Liver (tissue), 9 donors: ENCODE measurements around the gene SH3PXD2A. TPM values are rescaled to one million over a fixed set of nuclear protein-coding genes. Genes with fewer than 3 reads are reported as not detected.

Source experiments
- DNase-seq: peaks from one replicate; pipeline ENCODE4 v3.0.0-alpha.2; 2017; ENCODE audit warnings: low spot score
- H3K27ac ChIP-seq, 2 donors: one replicate each; pipeline ENCODE4 v1.7.0; 2013; ENCODE audit warnings: inconsistent platforms in 2 of 2, low read length in 2 of 2, control low read depth in 1 of 2, low read depth in 1 of 2, mild to moderate bottlenecking in 1 of 2
- H3K27me3 ChIP-seq, 4 donors: one replicate each; pipeline versions ENCODE4 v1.6.1 to v1.7.0; 2013; ENCODE audit warnings: low read length in 3 of 4, inconsistent platforms in 1 of 4, mild to moderate bottlenecking in 1 of 4, moderate library complexity in 1 of 4; ENCODE audit not compliant: control insufficient read depth in 4 of 4, insufficient read depth in 4 of 4
- H3K36me3 ChIP-seq, 4 donors: one replicate each; pipeline versions ENCODE4 v1.6.1 to v1.7.0; 2013; ENCODE audit warnings: low read length in 3 of 4, mild to moderate bottlenecking in 3 of 4, low read depth in 1 of 4, moderate library complexity in 1 of 4; ENCODE audit not compliant: control insufficient read depth in 4 of 4, insufficient read depth in 3 of 4
- H3K4me1 ChIP-seq, 4 donors: one replicate each; pipeline versions ENCODE4 v1.6.1 to v1.7.0; 2013; ENCODE audit warnings: low read length in 3 of 4, mild to moderate bottlenecking in 3 of 4, moderate library complexity in 1 of 4; ENCODE audit not compliant: control insufficient read depth in 4 of 4, insufficient read depth in 4 of 4
- H3K4me3 ChIP-seq, 3 donors: one replicate each; pipeline versions ENCODE4 v1.6.1 to v1.7.0; 2013; ENCODE audit warnings: low read length in 3 of 3, control low read depth in 1 of 3, low read depth in 1 of 3, mild to moderate bottlenecking in 1 of 3
- H3K9ac ChIP-seq, 2 donors: one replicate each; pipeline ENCODE4 v1.7.0; 2013; ENCODE audit warnings: low read length in 2 of 2, mild to moderate bottlenecking in 2 of 2, moderate library complexity in 2 of 2, control low read depth in 1 of 2, low read depth in 1 of 2
- H3K9me3 ChIP-seq, 4 donors: one replicate each; pipeline versions ENCODE4 v1.6.1 to v1.7.0; 2013; ENCODE audit warnings: low read length in 3 of 4; ENCODE audit not compliant: control insufficient read depth in 4 of 4
- ATF3 ChIP-seq: IDR thresholded peaks from 2 replicates; pipeline ENCODE4 v1.6.1; 2016; ENCODE audit warnings: antibody characterized with exemption
- EGR1 ChIP-seq, 2 donors: IDR thresholded peaks; 2 replicates each; pipeline ENCODE4 v1.6.1; 2016 to 2018; ENCODE audit warnings: antibody characterized with exemption in 2 of 2, low read depth in 2 of 2
- FOXA1 ChIP-seq: IDR thresholded peaks from 2 replicates; pipeline ENCODE4 v1.6.1; 2016; ENCODE audit warnings: antibody characterized with exemption
- FOXA2 ChIP-seq: IDR thresholded peaks from 2 replicates; pipeline ENCODE4 v1.6.1; 2016; ENCODE audit warnings: antibody characterized with exemption
- GABPA ChIP-seq, 2 donors: IDR thresholded peaks in 1 of 2; conservative IDR thresholded peaks in 1 of 2; 2 replicates each; pipeline ENCODE4 v1.6.1; 2016; ENCODE audit warnings: antibody characterized with exemption in 2 of 2, mild to moderate bottlenecking in 1 of 2, moderate library complexity in 1 of 2
- HNF4A ChIP-seq, 2 donors: conservative IDR thresholded peaks; 2 replicates each; pipeline ENCODE4 v1.6.1; 2016; ENCODE audit warnings: antibody characterized with exemption in 2 of 2, mild to moderate bottlenecking in 2 of 2
- HNF4G ChIP-seq: IDR thresholded peaks from 2 replicates; pipeline ENCODE4 v1.6.1; 2016; ENCODE audit warnings: antibody characterized with exemption
- MAX ChIP-seq: IDR thresholded peaks from 2 replicates; pipeline ENCODE4 v1.6.1; 2016; ENCODE audit warnings: antibody characterized with exemption
- NR2F2 ChIP-seq: IDR thresholded peaks from 2 replicates; pipeline ENCODE4 v1.6.1; 2016; ENCODE audit warnings: antibody characterized with exemption
- RAD21 ChIP-seq, 2 donors: IDR thresholded peaks; 2 replicates each; pipeline ENCODE4 v1.6.1; 2016; ENCODE audit warnings: antibody characterized with exemption in 2 of 2, mild to moderate bottlenecking in 2 of 2
- REST ChIP-seq: IDR thresholded peaks from 2 replicates; pipeline ENCODE4 v1.6.1; 2016; ENCODE audit warnings: antibody characterized with exemption, mild to moderate bottlenecking
- RXRA ChIP-seq, 2 donors: IDR thresholded peaks; 2 replicates each; pipeline ENCODE4 v1.6.1; 2017 to 2018; ENCODE audit warnings: antibody characterized with exemption in 2 of 2, mild to moderate bottlenecking in 1 of 2
- SP1 ChIP-seq: IDR thresholded peaks from 2 replicates; pipeline ENCODE4 v1.6.1; 2018; ENCODE audit warnings: antibody characterized with exemption, mild to moderate bottlenecking
- TAF1 ChIP-seq: conservative IDR thresholded peaks from 2 replicates; pipeline ENCODE4 v1.6.1; 2016; ENCODE audit warnings: antibody characterized with exemption, mild to moderate bottlenecking
- YY1 ChIP-seq: IDR thresholded peaks from 2 replicates; pipeline ENCODE4 v1.6.1; 2016; ENCODE audit warnings: antibody characterized with exemption, mild to moderate bottlenecking
- ZBTB33 ChIP-seq: IDR thresholded peaks from 2 replicates; pipeline ENCODE4 v1.6.1; 2016; ENCODE audit warnings: antibody characterized with exemption
- WGBS: extraction: QIAGEN DNeasy Blood & Tissue Kit; methylation state at CpG from one replicate; pipeline ENCODE4 v1.1.7; 2013; 5-methylcytosine and 5-hydroxymethylcytosine counted together
- polyA plus RNA-seq, 2 donors: library from polyadenylated mRNA; stranded (reverse) in 1 of 2; unstranded in 1 of 2; fragments of 200-250 nt in 1 of 2; fragments of >200 nt in 1 of 2; fragmentation: Nextera tagmentation in 1 of 2; extraction: Ambion mirVana in 1 of 2; gene quantifications; one replicate each; pipeline versions ENCODE4 v1.2.1 to v1.2.3, GENCODE V29; 2013 to 2015
- total RNA-seq, 2 donors: library from RNA; depleted of rRNA; stranded (reverse); fragments of >200 nt; gene quantifications; one replicate each; pipeline ENCODE4 v1.2.3, GENCODE V29; 2014
- donor health status: healthy.
- donor health status: healthy.
- donor health status: healthy.
- donor health status: healthy.
- donor health status: healthy.

The SH3PXD2A gene
- total and polyA plus RNA-seq, 4 donors, result 0.82 to 5.5 (median 3.9) TPM

- Histone ChIP-seq H3K27me3 (no peaks in the 10 kb centered on the region), H3K4me1 (peaks cover 0 to 3% (median 0%) of the 10 kb centered on the region in 4 donors), H3K9me3 (no peaks in the 10 kb centered on the region), H3K9ac (no peak overlapping the region), H3K36me3 (no peaks in the 10 kb centered on the region), H3K4me3 (no peak overlapping the region), H3K27ac (no peak overlapping the region)
- 89% methylated on average over 11 of the region's 11 CpGs for WGBS
- no peak for DNase-seq
- TF ChIP-seq ATF3, result no peak
- TF ChIP-seq HNF4A (conservative IDR thresholded peaks at IDR 0.05), result no peak
- no peak for TF ChIP-seq HNF4G
Measured at GRCh38 chr10:103768345-103768744, 87.0 kb downstream of the SH3PXD2A start.

- Histone ChIP-seq H3K4me3 (no peak overlapping the region), H3K9me3 (no peaks in the 10 kb centered on the region), H3K4me1 (peaks cover 0 to 3% (median 0%) of the 10 kb centered on the region in 4 donors), H3K27ac (no peak overlapping the region), H3K9ac (no peak overlapping the region), H3K36me3 (no peaks in the 10 kb centered on the region), H3K27me3 (no peaks in the 10 kb centered on the region)
- 91% methylated on average over 1 of the region's 1 CpG for WGBS
- no peak for DNase-seq
- no peak for TF ChIP-seq REST
Measured at GRCh38 chr10:103767756-103768155, 87.6 kb downstream of the SH3PXD2A start.

- H3K27me3 ChIP-seq, result no peaks in the 10 kb centered on the region
- no peaks in the 10 kb centered on the region for H3K9me3 ChIP-seq
- H3K4me3 ChIP-seq, result no peak overlapping the region
- no peak for DNase-seq
- no peaks in the 10 kb centered on the region for H3K36me3 ChIP-seq
- TF ChIP-seq FOXA2 (no peak), YY1 (no peak), TAF1 (no peak), NR2F2 (no peak), SP1 (no peak), RAD21 (IDR thresholded peaks at IDR 0.05) (no peak), ZBTB33 (no peak), EGR1 (IDR thresholded peaks at IDR 0.05; ENCODE audit: low read depth in 2 of 2) (no peak), RXRA (IDR thresholded peaks at IDR 0.05) (no peak), FOXA1 (no peak), GABPA (IDR thresholded peaks at IDR 0.05 in 1 of 2, conservative IDR thresholded peaks at IDR 0.05 in 1 of 2) (no peak), MAX (no peak)
- 89% methylated on average over 8 of the region's 8 CpGs for WGBS
- peaks cover 0 to 3% (median 1%) of the 10 kb centered on the region in 4 donors for H3K4me1 ChIP-seq
- H3K9ac ChIP-seq, result no peak overlapping the region
- no peak overlapping the region for H3K27ac ChIP-seq
Measured at GRCh38 chr10:103766751-103767505, 88.4 kb downstream of the SH3PXD2A start.
